ENCODE data around the gene KCNK4. TPM values are rescaled to one million over a fixed set of nuclear protein-coding genes. Genes with fewer than 3 reads are reported as not detected.
A peak's percentile ranks its signal among the peaks of the same experiment; 100 is the strongest.

The KCNK4 gene
- total and polyA plus RNA-seq, 2 of the 13 experiments (the other 11 are each of a cell fraction or from before 2014, with no cell fraction given): not detected

DNA sequence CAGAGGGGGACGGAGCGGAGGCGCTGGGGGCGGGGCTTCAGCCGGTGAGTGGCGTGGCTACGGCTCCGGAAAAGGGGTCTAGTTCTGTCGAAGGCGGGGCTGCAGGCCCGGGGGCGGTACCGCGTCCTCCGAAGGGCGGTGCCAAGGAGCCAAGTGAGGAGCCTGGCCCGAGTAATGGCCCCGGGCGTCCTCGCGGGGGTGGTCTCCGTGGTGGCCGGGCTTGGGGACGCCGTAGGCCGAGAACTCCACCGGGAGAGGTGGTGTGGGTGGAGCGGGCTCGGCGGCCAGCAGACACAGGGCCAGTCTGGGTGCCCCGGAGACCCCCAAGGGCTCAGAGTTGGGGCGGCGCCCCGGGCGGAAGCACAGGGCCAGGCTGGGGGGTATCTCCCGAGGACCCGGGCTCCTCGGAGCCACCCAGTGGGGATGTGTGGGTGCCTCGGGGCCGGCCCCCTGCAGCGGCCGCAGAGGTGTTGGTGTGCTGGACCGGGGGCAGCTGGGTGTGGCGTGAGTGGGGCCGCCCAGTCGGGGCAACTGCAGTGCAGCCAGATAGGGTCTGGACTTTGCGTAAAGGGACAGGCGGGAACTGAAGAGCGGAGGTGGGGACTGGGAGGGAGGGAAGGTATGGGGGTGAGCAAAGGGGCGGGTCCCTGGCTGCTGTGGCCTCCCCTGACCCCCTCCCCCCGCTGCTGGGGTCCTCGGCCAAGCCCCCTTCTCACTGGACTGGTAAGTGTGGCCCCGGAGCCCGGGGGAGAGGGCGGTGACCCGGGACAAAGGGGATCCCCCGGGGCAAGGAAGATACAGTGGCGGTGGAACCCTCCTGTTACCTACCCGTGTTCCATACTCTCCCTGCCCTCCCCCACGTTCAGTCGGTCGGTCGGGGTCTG, 49.4 kb upstream of the KCNK4 start (continued):
- peak; percentile 66 for TF ChIP-seq TAF1 (CRISPR knock-in tag; IDR thresholded peaks at IDR 0.05)
- TF ChIP-seq ZNF546 (CRISPR knock-in tag; conservative IDR thresholded peaks at IDR 0.05): no peak
- TF ChIP-seq, protein P1, sequence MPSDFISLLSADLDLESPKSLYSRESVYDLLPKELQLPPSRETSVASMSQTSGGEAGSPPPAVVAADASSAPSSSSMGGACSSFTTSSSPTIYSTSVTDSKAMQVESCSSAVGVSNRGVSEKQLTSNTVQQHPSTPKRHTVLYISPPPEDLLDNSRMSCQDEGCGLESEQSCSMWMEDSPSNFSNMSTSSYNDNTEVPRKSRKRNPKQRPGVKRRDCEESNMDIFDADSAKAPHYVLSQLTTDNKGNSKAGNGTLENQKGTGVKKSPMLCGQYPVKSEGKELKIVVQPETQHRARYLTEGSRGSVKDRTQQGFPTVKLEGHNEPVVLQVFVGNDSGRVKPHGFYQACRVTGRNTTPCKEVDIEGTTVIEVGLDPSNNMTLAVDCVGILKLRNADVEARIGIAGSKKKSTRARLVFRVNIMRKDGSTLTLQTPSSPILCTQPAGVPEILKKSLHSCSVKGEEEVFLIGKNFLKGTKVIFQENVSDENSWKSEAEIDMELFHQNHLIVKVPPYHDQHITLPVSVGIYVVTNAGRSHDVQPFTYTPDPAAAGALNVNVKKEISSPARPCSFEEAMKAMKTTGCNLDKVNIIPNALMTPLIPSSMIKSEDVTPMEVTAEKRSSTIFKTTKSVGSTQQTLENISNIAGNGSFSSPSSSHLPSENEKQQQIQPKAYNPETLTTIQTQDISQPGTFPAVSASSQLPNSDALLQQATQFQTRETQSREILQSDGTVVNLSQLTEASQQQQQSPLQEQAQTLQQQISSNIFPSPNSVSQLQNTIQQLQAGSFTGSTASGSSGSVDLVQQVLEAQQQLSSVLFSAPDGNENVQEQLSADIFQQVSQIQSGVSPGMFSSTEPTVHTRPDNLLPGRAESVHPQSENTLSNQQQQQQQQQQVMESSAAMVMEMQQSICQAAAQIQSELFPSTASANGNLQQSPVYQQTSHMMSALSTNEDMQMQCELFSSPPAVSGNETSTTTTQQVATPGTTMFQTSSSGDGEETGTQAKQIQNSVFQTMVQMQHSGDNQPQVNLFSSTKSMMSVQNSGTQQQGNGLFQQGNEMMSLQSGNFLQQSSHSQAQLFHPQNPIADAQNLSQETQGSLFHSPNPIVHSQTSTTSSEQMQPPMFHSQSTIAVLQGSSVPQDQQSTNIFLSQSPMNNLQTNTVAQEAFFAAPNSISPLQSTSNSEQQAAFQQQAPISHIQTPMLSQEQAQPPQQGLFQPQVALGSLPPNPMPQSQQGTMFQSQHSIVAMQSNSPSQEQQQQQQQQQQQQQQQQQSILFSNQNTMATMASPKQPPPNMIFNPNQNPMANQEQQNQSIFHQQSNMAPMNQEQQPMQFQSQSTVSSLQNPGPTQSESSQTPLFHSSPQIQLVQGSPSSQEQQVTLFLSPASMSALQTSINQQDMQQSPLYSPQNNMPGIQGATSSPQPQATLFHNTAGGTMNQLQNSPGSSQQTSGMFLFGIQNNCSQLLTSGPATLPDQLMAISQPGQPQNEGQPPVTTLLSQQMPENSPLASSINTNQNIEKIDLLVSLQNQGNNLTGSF (CRISPR knock-in tag; IDR thresholded peaks at IDR 0.05): peak; percentile 56; the same call in 1 of the 2 replicates
- TF ChIP-seq ZNF567 (CRISPR knock-in tag; IDR thresholded peaks at IDR 0.05; ENCODE audit: borderline replicate concordance): no peak
- TF ChIP-seq ZSCAN12 (CRISPR knock-in tag; IDR thresholded peaks at IDR 0.05): 0 out of 2 replicates have a peak, but pooled peaks have one; percentile 65
- no peak for TF ChIP-seq ZNF225 (CRISPR knock-in tag; IDR thresholded peaks at IDR 0.05)
- TF ChIP-seq, protein P2, sequence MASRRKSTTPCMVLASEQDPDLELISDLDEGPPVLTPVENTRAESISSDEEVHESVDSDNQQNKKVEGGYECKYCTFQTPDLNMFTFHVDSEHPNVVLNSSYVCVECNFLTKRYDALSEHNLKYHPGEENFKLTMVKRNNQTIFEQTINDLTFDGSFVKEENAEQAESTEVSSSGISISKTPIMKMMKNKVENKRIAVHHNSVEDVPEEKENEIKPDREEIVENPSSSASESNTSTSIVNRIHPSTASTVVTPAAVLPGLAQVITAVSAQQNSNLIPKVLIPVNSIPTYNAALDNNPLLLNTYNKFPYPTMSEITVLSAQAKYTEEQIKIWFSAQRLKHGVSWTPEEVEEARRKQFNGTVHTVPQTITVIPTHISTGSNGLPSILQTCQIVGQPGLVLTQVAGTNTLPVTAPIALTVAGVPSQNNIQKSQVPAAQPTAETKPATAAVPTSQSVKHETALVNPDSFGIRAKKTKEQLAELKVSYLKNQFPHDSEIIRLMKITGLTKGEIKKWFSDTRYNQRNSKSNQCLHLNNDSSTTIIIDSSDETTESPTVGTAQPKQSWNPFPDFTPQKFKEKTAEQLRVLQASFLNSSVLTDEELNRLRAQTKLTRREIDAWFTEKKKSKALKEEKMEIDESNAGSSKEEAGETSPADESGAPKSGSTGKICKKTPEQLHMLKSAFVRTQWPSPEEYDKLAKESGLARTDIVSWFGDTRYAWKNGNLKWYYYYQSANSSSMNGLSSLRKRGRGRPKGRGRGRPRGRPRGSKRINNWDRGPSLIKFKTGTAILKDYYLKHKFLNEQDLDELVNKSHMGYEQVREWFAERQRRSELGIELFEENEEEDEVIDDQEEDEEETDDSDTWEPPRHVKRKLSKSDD (CRISPR knock-in tag; IDR thresholded peaks at IDR 0.05; ENCODE audit: low read depth): 0 out of 2 replicates have a peak, but pooled peaks have one; percentile 22
- TF ChIP-seq CREM (IDR thresholded peaks at IDR 0.05): no peak
- no peak for TF ChIP-seq CREM (CRISPR knock-in tag; IDR thresholded peaks at IDR 0.05)
- TF ChIP-seq HDAC2 (CRISPR knock-in tag; IDR thresholded peaks at IDR 0.05): no peak
- TF ChIP-seq ZNF331 (CRISPR knock-in tag; IDR thresholded peaks at IDR 0.05): 0 out of 2 replicates have a peak, but pooled peaks have one; percentile 4
- peak; percentile 13; the same call in 1 of the 2 replicates for TF ChIP-seq HDAC1 (CRISPR knock-in tag; IDR thresholded peaks at IDR 0.05)
- TF ChIP-seq RBFOX2 (IDR thresholded peaks at IDR 0.05; ENCODE audit: low read depth, low read length): peak; percentile 69
- TF ChIP-seq POLR2A (IDR thresholded peaks at IDR 0.05; ENCODE audit: insufficient read depth in 1 of 2, low read depth in 2 of 2, low read length in 2 of 2): peak in 1 of 2 experiments; percentile 44; a peak in 2 of 4 replicates
- TF ChIP-seq, protein P3, sequence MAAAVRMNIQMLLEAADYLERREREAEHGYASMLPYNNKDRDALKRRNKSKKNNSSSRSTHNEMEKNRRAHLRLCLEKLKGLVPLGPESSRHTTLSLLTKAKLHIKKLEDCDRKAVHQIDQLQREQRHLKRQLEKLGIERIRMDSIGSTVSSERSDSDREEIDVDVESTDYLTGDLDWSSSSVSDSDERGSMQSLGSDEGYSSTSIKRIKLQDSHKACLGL (CRISPR knock-in tag; IDR thresholded peaks at IDR 0.05): 0 out of 2 replicates have a peak, but pooled peaks have one; percentile 20
- TF ChIP-seq AGO2 (optimal IDR thresholded peaks at IDR 0.05; ENCODE audit: low read depth, low read length): peak; percentile 64
- TF ChIP-seq, protein P4, sequence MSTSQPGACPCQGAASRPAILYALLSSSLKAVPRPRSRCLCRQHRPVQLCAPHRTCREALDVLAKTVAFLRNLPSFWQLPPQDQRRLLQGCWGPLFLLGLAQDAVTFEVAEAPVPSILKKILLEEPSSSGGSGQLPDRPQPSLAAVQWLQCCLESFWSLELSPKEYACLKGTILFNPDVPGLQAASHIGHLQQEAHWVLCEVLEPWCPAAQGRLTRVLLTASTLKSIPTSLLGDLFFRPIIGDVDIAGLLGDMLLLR (CRISPR knock-in tag; IDR thresholded peaks at IDR 0.05): peak; percentile 36
- peak; percentile 63; the same call in 1 of the 2 replicates for TF ChIP-seq TBX3 (IDR thresholded peaks at IDR 0.05; ENCODE audit: borderline replicate concordance)
- TF ChIP-seq HNRNPLL (IDR thresholded peaks at IDR 0.05; ENCODE audit: low read depth, low read length, poor library complexity, severe bottlenecking): peak; percentile 52
- TF ChIP-seq NAIF1 (CRISPR knock-in tag; IDR thresholded peaks at IDR 0.05; ENCODE audit: borderline replicate concordance): peak; percentile 47; the same call in 1 of the 2 replicates
- no peak for TF ChIP-seq XRCC5 (optimal IDR thresholded peaks at IDR 0.05; ENCODE audit: low read length)

Measured in HepG2 (cell line).